Tibial nerve (tissue), 4 donors: ENCODE measurements around the gene CD55. TPM values are rescaled to one million over a fixed set of nuclear protein-coding genes. Genes with fewer than 3 reads are reported as not detected.

Experiments
- DNase-seq, 2 donors: peaks; one replicate each; pipeline ENCODE4 v3.0.0-alpha.2; 2019; ENCODE audit warnings: low spot score in 2 of 2
- H3K27ac ChIP-seq, 4 donors: fragments of 200-600 bp; sonication (generic) in 3 of 4; one replicate each; pipeline ENCODE4 v1.5.1; 2017 to 2019; ENCODE audit warnings: mild to moderate bottlenecking in 1 of 4
- H3K27me3 ChIP-seq, 2 donors: fragments of 200-600 bp; sonication (generic) in 1 of 2; one replicate each; pipeline versions ENCODE4 v1.5.1 to v1.6.0; 2017 to 2019
- H3K36me3 ChIP-seq, 3 donors: fragments of 200-600 bp; sonication (generic); one replicate each; pipeline ENCODE4 v1.5.1; 2018 to 2019
- H3K4me1 ChIP-seq, 4 donors: fragments of 200-600 bp; sonication (generic) in 3 of 4; one replicate each; pipeline ENCODE4 v1.5.1; 2017 to 2019
- H3K4me3 ChIP-seq, 4 donors: fragments of 200-600 bp; sonication (generic) in 3 of 4; one replicate each; pipeline ENCODE4 v1.5.1; 2017 to 2019; ENCODE audit warnings: mild to moderate bottlenecking in 1 of 4, moderate library complexity in 1 of 4
- H3K9me3 ChIP-seq, 4 donors: fragments of 200-600 bp; sonication (generic) in 3 of 4; one replicate each; pipeline ENCODE4 v1.5.1; 2017 to 2019
- CTCF ChIP-seq, 5 experiments: fragments of 200-600 bp in 3 of 5; fragments of 450-650 bp in 2 of 5; sonication (generic) in 3 of 5; IDR thresholded peaks; one replicate each; pipeline ENCODE4 v1.5.1; 2016 to 2019; ENCODE audit warnings: antibody characterized with exemption in 5 of 5, mild to moderate bottlenecking in 3 of 5, moderate library complexity in 2 of 5
- EP300 ChIP-seq, 2 donors: sonication (generic); formaldehyde crosslinking; IDR thresholded peaks; one replicate each; pipeline ENCODE4 v1.6.1; 2017; ENCODE audit warnings: antibody characterized with exemption in 2 of 2, mild to moderate bottlenecking in 1 of 2
- POLR2A ChIP-seq, 2 donors: fragments of 450-650 bp; IDR thresholded peaks; one replicate each; pipeline ENCODE4 v1.6.1; 2017; ENCODE audit warnings: antibody characterized with exemption in 2 of 2, mild to moderate bottlenecking in 2 of 2, moderate library complexity in 2 of 2
- WGBS, 2 donors: methylation state at CpG; one replicate each; pipeline ENCODE4 v1.1.5; 2018; 5-methylcytosine and 5-hydroxymethylcytosine counted together
- total RNA-seq, 4 donors: library from RNA; depleted of rRNA; stranded (reverse); fragments of >200 nt; gene quantifications; one replicate each; pipeline ENCODE4 v1.1.0, GENCODE V29; 2016

Gene CD55
- total RNA-seq, 4 donors from 2014 or later, result 60.8 to 94.2 (median 89.6) TPM

GRCh38 chr1:207398986-207399385 lies 77.5 kb downstream of the CD55 start:
- Histone ChIP-seq H3K36me3 (no peaks in the 10 kb centered on the region), H3K4me3 (no peak overlapping the region), H3K9me3 (no peaks in the 10 kb centered on the region), H3K4me1 (peaks cover 0 to 8% (median 0%) of the 10 kb centered on the region in 4 donors), H3K27ac (no peak overlapping the region), H3K27me3 (no peaks in the 10 kb centered on the region)
- TF ChIP-seq EP300 (IDR thresholded peaks at IDR 0.05) (no peak), CTCF (IDR thresholded peaks at IDR 0.05) (no peak), POLR2A (IDR thresholded peaks at IDR 0.05) (no peak)
- no peak for DNase-seq
- WGBS, 2 donors, result 91 to 92% methylated on average over 1 of the region's 1 CpG

- Histone ChIP-seq H3K4me3 (no peak overlapping the region), H3K27me3 (no peaks in the 10 kb centered on the region), H3K36me3 (no peaks in the 10 kb centered on the region), H3K9me3 (no peaks in the 10 kb centered on the region), H3K4me1 (peaks cover 0 to 8% (median 0%) of the 10 kb centered on the region in 4 donors), H3K27ac (no peak overlapping the region)
- TF ChIP-seq POLR2A (IDR thresholded peaks at IDR 0.05) (no peak), EP300 (IDR thresholded peaks at IDR 0.05) (no peak), CTCF (IDR thresholded peaks at IDR 0.05) (no peak)
- DNase-seq, result no peak
- 96 to 99% methylated on average over 7 of the region's 7 CpGs for WGBS, 2 donors
Measured at GRCh38 chr1:207401578-207401977, 80.1 kb downstream of the CD55 start.

- peak overlapping the region in 2 of 4 donors; percentile 5 to 62 for H3K27ac ChIP-seq
- peaks cover 0 to 8% (median 0%) of the 10 kb centered on the region in 4 donors for H3K4me1 ChIP-seq
- 21 to 24% methylated on average over 4 of the region's 4 CpGs for WGBS, 2 donors
- H3K36me3 ChIP-seq, result no peaks in the 10 kb centered on the region
- no peaks in the 10 kb centered on the region for H3K27me3 ChIP-seq
- no peak overlapping the region for H3K4me3 ChIP-seq
- TF ChIP-seq POLR2A (IDR thresholded peaks at IDR 0.05) (no peak), EP300 (IDR thresholded peaks at IDR 0.05) (peak in 1 of 2 donors; percentile 22)
- DNase-seq, result no peak
- no peaks in the 10 kb centered on the region for H3K9me3 ChIP-seq
Measured at GRCh38 chr1:207402744-207403143, 81.3 kb downstream of the CD55 start.

DNA sequence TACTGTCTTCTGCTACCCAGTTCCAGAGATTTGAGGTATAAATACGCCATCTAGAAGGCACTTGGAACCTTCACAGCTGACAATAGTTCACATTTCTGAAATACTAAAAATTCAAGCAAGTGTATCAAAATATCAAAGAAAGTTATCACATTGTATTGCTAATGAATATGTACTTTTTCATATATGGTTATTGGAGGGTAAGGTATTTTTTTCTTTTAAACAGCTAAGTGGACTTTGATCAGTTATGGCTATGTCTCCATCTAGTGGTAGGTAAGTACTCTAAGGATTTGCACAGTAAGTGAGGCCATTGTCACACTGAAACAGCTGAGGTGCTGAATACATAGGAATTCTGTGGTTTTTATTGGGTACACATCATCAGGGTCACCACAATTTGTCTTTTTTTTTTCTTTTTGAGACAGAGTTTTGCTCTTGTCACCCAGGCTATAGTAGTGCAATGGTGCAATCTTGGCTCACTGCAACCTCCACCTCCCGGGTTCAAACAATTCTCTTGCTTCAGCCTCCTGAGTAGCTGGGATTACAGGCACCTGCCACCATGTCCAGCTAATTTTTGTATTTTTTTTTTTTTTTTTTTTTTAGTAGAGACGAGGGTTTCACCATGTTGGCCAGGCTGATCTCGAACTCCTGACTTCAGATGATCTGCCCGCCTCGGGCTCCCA lies 83.5 kb downstream of the CD55 start:
- 80 to 81% methylated on average over 6 of the region's 6 CpGs for WGBS, 2 donors
- Histone ChIP-seq H3K4me3 (no peak overlapping the region), H3K9me3 (no peaks in the 10 kb centered on the region)

DNA sequence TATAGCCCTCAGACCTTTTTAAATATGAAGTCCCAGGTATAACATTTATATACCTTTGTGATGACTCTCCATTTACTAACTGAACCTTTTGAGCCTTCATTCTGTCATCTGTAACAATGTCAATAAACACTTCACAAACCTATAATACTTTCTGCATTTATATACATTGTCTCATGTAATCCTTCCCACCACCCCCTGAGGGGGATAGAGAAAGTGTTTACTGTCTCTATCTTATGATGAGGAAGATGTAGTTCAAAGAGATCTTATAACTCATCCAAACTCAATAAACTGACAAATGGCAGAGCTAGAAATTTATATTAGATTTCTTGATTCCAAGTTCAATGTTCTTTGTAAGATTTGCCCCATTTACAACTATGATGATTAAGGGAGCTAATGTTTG lies 84.3 kb downstream of the CD55 start:
- no peak for DNase-seq
- Histone ChIP-seq H3K4me3 (no peak overlapping the region), H3K36me3 (no peaks in the 10 kb centered on the region), H3K4me1 (peaks cover 0 to 8% (median 0%) of the 10 kb centered on the region in 4 donors), H3K27ac (no peak overlapping the region), H3K9me3 (no peaks in the 10 kb centered on the region), H3K27me3 (no peaks in the 10 kb centered on the region)
- no peak for TF ChIP-seq EP300 (IDR thresholded peaks at IDR 0.05)

More for the DNA sequence above, 83.5 kb downstream of the CD55 start:
- Histone ChIP-seq H3K27ac (no peak overlapping the region), H3K4me1 (peaks cover 0 to 8% (median 0%) of the 10 kb centered on the region in 4 donors), H3K27me3 (no peaks in the 10 kb centered on the region), H3K36me3 (no peaks in the 10 kb centered on the region)
- DNase-seq, result no peak
- TF ChIP-seq CTCF (IDR thresholded peaks at IDR 0.05) (peak; percentile 62 to 80 (median 62)), POLR2A (IDR thresholded peaks at IDR 0.05) (no peak), EP300 (IDR thresholded peaks at IDR 0.05) (no peak)

- H3K4me3 ChIP-seq, result no peak overlapping the region
- H3K4me1 ChIP-seq, result peaks cover 0 to 4% (median 0%) of the 10 kb centered on the region in 4 donors
- 29 to 36% methylated on average over 1 of the region's 1 CpG for WGBS, 2 donors
- no peak for DNase-seq
- no peaks in the 10 kb centered on the region for H3K27me3 ChIP-seq
- no peak overlapping the region for H3K27ac ChIP-seq
- H3K9me3 ChIP-seq, result no peaks in the 10 kb centered on the region
- no peak for TF ChIP-seq CTCF (IDR thresholded peaks at IDR 0.05)
- TF ChIP-seq EP300 (IDR thresholded peaks at IDR 0.05), result peak in 1 of 2 donors; percentile 43
- H3K36me3 ChIP-seq, result no peaks in the 10 kb centered on the region
Measured at GRCh38 chr1:207407655-207408260, 86.3 kb downstream of the CD55 start.
